HepG2 (cell line): ENCODE data around the gene NME1. TPM values are rescaled to one million over a fixed set of nuclear protein-coding genes. Genes with fewer than 3 reads are reported as not detected.

ENCODE experiments used
- ARNT ChIP-seq: fragments of 450-650 bp; IDR thresholded peaks from 2 replicates; pipeline ENCODE4 v1.6.1; 2017
- PITX1 ChIP-seq: sonication (generic); formaldehyde crosslinking; IDR thresholded peaks from 2 replicates; pipeline ENCODE4 v1.5.1; 2020; ENCODE audit warnings: mild to moderate bottlenecking, missing genetic modification reagents
- RARG ChIP-seq: sonication (generic); formaldehyde crosslinking; IDR thresholded peaks from 2 replicates; pipeline ENCODE4 v1.4.0; 2020; ENCODE audit warnings: low read depth, mild to moderate bottlenecking, missing genetic modification reagents
- RELA ChIP-seq: sonication (generic); formaldehyde crosslinking; IDR thresholded peaks from 2 replicates; pipeline ENCODE4 v1.4.0; 2020; ENCODE audit warnings: missing genetic modification reagents
- SP5 ChIP-seq: IDR thresholded peaks from 2 replicates; pipeline ENCODE4 v1.6.1; 2016; ENCODE audit warnings: low read depth, borderline replicate concordance
- ZEB1 ChIP-seq: IDR thresholded peaks from 2 replicates; pipeline ENCODE4 v1.6.1; 2012; ENCODE audit warnings: mild to moderate bottlenecking, low read depth, inconsistent platforms; ENCODE audit not compliant: insufficient replicate concordance
- ZNF383 ChIP-seq: sonication (generic); formaldehyde crosslinking; IDR thresholded peaks from 2 replicates; pipeline ENCODE4 v1.4.0; 2020; ENCODE audit warnings: missing genetic modification reagents, mild to moderate bottlenecking, borderline replicate concordance
- ZNF713 ChIP-seq: sonication (generic); formaldehyde crosslinking; IDR thresholded peaks from 2 replicates; pipeline ENCODE4 v1.4.0; 2020; ENCODE audit warnings: mild to moderate bottlenecking, missing genetic modification reagents
- polyA plus RNA-seq, 8 experiments: library from polyadenylated mRNA; depleted of rRNA in 3 of 8; stranded (reverse) in 7 of 8; unstranded in 1 of 8; fragments of >200 nt; fragmentation: Illumina TruSeq in 4 of 8; extraction: Trizol in 4 of 8; gene quantifications; 2 replicates each; pipeline versions ENCODE4 v1.2.1 to v1.2.3, GENCODE V29; 2011 to 2016; ENCODE audit warnings: low read depth in 4 of 8, missing spikeins in 1 of 8, mixed read lengths in 1 of 8; ENCODE audit not compliant: insufficient read depth in 1 of 8
- total RNA-seq, 5 experiments: library from RNA; depleted of rRNA; stranded (reverse); fragments of >200 nt; fragmentation: Illumina TruSeq; extraction: Trizol; gene quantifications; 2 replicates each; pipeline ENCODE4 v1.2.3, GENCODE V29; 2016; ENCODE audit warnings: low read depth in 1 of 5
- TF ChIP-seq, protein P1 (sequence below): sonication (generic); formaldehyde crosslinking; IDR thresholded peaks from 2 replicates; pipeline ENCODE4 v1.4.0; 2020; ENCODE audit warnings: missing genetic modification reagents
- TF ChIP-seq, protein P2 (sequence below): IDR thresholded peaks from 2 replicates; pipeline ENCODE4 v1.6.1; 2016
- TF ChIP-seq, protein P3 (sequence below): sonication (generic); formaldehyde crosslinking; IDR thresholded peaks from 2 replicates; pipeline ENCODE4 v1.5.0; 2020; ENCODE audit warnings: missing genetic modification reagents
- TF ChIP-seq, protein P4 (sequence below): sonication (generic); formaldehyde crosslinking; IDR thresholded peaks from 2 replicates; pipeline ENCODE4 v1.4.0; 2020; ENCODE audit warnings: mild to moderate bottlenecking, missing genetic modification reagents
- TF ChIP-seq, protein P5 (sequence below): sonication (generic); formaldehyde crosslinking; IDR thresholded peaks from 2 replicates; pipeline ENCODE4 v1.4.0; 2020; ENCODE audit warnings: missing genetic modification reagents
- TF ChIP-seq, protein P6 (sequence below): sonication (generic); formaldehyde crosslinking; IDR thresholded peaks from 2 replicates; pipeline ENCODE4 v1.4.0; 2020; ENCODE audit warnings: missing genetic modification reagents; ENCODE audit errors: not compliant biosample characterization
- TF ChIP-seq, protein P7 (sequence below): sonication (generic); formaldehyde crosslinking; IDR thresholded peaks from 2 replicates; pipeline ENCODE4 v1.5.0; 2020; ENCODE audit warnings: mild to moderate bottlenecking, missing genetic modification reagents, borderline replicate concordance

The NME1 gene
- total and polyA plus RNA-seq, 2 of the 13 experiments (the other 11 are each of a cell fraction or from before 2014, with no cell fraction given): 295 to 516 TPM

DNA sequence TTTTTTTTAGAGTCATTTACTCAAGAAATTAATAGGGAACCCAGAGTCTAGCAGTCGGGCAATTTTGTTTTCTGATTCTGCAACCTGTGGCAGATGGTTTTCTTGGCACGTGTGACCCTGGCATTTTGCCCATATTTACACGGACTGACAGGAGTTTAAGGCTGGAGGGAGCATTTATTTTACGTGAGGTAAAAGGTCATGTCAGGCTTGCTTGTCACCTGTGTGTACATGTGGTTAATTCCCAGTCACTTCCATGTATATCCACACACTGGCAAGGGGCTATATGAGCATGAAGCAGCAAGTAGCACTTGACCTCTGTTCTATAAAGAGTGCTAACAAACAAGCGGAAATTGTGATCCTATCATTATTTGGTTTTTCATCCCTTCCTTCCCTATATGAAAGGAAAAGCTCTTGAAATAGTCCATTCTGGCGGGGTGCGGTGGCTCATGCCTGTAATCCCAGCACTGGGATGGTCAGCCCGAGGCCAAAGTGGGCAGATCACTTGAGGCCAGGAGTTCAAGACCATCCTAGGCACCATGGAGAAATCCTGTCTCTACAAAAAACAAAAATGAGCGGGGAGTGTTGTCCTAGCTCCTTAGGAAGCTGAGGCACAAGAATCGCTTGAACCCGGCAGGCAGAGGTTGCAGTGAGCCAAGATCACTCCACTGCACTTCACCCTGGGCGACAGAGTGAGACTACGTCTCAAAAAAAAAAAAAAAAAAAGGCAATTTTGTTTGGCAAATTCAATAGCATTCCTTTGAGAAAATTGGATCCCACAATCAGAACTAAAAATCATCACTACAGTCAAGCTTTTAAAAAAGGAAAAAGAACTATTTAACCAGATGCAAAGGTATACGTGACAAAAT, 34.8 kb upstream of the NME1 start (continued):
- TF ChIP-seq, protein P1, sequence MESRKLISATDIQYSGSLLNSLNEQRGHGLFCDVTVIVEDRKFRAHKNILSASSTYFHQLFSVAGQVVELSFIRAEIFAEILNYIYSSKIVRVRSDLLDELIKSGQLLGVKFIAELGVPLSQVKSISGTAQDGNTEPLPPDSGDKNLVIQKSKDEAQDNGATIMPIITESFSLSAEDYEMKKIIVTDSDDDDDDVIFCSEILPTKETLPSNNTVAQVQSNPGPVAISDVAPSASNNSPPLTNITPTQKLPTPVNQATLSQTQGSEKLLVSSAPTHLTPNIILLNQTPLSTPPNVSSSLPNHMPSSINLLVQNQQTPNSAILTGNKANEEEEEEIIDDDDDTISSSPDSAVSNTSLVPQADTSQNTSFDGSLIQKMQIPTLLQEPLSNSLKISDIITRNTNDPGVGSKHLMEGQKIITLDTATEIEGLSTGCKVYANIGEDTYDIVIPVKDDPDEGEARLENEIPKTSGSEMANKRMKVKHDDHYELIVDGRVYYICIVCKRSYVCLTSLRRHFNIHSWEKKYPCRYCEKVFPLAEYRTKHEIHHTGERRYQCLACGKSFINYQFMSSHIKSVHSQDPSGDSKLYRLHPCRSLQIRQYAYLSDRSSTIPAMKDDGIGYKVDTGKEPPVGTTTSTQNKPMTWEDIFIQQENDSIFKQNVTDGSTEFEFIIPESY (CRISPR knock-in tag): no peak
- TF ChIP-seq, protein P2, sequence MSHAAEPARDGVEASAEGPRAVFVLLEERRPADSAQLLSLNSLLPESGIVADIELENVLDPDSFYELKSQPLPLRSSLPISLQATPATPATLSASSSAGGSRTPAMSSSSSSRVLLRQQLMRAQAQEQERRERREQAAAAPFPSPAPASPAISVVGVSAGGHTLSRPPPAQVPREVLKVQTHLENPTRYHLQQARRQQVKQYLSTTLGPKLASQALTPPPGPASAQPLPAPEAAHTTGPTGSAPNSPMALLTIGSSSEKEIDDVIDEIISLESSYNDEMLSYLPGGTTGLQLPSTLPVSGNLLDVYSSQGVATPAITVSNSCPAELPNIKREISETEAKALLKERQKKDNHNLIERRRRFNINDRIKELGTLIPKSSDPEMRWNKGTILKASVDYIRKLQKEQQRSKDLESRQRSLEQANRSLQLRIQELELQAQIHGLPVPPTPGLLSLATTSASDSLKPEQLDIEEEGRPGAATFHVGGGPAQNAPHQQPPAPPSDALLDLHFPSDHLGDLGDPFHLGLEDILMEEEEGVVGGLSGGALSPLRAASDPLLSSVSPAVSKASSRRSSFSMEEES (CRISPR knock-in tag): no peak
- TF ChIP-seq, protein P3, sequence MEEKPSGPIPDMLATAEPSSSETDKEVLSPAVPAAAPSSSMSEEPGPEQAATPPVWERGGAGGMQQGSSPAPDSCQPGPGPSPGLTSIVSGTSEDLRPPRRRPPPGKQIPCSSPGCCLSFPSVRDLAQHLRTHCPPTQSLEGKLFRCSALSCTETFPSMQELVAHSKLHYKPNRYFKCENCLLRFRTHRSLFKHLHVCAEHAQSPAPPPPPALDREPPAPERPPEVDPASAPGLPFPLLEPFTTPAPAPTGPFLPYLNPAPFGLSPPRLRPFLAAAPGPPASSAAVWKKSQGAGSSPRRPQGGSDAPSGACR (CRISPR knock-in tag): no peak
- no peak for TF ChIP-seq ZEB1
- peak; percentile 44; the same call in 1 of the 2 replicates for TF ChIP-seq PITX1
- no peak for TF ChIP-seq ZNF713 (CRISPR knock-in tag)
- no peak for TF ChIP-seq ARNT
- no peak for TF ChIP-seq RARG (CRISPR knock-in tag)
- no peak for TF ChIP-seq SP5 (CRISPR knock-in tag)
- TF ChIP-seq, protein P4, sequence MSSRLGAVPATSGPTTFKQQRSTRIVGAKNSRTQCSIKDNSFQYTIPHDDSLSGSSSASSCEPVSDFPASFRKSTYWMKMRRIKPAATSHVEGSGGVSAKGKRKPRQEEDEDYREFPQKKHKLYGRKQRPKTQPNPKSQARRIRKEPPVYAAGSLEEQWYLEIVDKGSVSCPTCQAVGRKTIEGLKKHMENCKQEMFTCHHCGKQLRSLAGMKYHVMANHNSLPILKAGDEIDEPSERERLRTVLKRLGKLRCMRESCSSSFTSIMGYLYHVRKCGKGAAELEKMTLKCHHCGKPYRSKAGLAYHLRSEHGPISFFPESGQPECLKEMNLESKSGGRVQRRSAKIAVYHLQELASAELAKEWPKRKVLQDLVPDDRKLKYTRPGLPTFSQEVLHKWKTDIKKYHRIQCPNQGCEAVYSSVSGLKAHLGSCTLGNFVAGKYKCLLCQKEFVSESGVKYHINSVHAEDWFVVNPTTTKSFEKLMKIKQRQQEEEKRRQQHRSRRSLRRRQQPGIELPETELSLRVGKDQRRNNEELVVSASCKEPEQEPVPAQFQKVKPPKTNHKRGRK (CRISPR knock-in tag): no peak
- TF ChIP-seq RELA (CRISPR knock-in tag): no peak
- TF ChIP-seq, protein P5, sequence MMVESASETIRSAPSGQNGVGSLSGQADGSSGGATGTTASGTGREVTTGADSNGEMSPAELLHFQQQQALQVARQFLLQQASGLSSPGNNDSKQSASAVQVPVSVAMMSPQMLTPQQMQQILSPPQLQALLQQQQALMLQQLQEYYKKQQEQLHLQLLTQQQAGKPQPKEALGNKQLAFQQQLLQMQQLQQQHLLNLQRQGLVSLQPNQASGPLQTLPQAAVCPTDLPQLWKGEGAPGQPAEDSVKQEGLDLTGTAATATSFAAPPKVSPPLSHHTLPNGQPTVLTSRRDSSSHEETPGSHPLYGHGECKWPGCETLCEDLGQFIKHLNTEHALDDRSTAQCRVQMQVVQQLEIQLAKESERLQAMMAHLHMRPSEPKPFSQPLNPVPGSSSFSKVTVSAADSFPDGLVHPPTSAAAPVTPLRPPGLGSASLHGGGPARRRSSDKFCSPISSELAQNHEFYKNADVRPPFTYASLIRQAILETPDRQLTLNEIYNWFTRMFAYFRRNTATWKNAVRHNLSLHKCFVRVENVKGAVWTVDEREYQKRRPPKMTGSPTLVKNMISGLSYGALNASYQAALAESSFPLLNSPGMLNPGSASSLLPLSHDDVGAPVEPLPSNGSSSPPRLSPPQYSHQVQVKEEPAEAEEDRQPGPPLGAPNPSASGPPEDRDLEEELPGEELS (CRISPR knock-in tag): no peak
- TF ChIP-seq, protein P6, sequence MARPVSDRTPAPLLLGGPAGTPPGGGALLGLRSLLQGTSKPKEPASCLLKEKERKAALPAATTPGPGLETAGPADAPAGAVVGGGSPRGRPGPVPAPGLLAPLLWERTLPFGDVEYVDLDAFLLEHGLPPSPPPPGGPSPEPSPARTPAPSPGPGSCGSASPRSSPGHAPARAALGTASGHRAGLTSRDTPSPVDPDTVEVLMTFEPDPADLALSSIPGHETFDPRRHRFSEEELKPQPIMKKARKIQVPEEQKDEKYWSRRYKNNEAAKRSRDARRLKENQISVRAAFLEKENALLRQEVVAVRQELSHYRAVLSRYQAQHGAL: peak; percentile 44
- TF ChIP-seq, protein P7, sequence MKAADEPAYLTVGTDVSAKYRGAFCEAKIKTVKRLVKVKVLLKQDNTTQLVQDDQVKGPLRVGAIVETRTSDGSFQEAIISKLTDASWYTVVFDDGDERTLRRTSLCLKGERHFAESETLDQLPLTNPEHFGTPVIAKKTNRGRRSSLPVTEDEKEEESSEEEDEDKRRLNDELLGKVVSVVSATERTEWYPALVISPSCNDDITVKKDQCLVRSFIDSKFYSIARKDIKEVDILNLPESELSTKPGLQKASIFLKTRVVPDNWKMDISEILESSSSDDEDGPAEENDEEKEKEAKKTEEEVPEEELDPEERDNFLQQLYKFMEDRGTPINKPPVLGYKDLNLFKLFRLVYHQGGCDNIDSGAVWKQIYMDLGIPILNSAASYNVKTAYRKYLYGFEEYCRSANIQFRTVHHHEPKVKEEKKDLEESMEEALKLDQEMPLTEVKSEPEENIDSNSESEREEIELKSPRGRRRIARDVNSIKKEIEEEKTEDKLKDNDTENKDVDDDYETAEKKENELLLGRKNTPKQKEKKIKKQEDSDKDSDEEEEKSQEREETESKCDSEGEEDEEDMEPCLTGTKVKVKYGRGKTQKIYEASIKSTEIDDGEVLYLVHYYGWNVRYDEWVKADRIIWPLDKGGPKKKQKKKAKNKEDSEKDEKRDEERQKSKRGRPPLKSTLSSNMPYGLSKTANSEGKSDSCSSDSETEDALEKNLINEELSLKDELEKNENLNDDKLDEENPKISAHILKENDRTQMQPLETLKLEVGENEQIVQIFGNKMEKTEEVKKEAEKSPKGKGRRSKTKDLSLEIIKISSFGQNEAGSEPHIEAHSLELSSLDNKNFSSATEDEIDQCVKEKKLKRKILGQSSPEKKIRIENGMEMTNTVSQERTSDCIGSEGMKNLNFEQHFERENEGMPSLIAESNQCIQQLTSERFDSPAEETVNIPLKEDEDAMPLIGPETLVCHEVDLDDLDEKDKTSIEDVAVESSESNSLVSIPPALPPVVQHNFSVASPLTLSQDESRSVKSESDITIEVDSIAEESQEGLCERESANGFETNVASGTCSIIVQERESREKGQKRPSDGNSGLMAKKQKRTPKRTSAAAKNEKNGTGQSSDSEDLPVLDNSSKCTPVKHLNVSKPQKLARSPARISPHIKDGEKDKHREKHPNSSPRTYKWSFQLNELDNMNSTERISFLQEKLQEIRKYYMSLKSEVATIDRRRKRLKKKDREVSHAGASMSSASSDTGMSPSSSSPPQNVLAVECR (CRISPR knock-in tag): peak; percentile 92
- no peak for TF ChIP-seq ZNF383
